AG09319 (cell line): ENCODE data around the gene CHD2.

Experiments used
- DNase-seq: peaks from one replicate; pipeline ENCODE4 v3.0.0-alpha.2; 2010; ENCODE audit warnings: low read depth; ENCODE audit errors: extremely low read depth
- TF ChIP-seq, protein P1 (sequence below): IDR thresholded peaks from 2 replicates; pipeline ENCODE4 v1.5.1; 2011; ENCODE audit warnings: low read depth, mild to moderate bottlenecking, inconsistent platforms, low read length, moderate library complexity

CHD2 gene

DNA sequence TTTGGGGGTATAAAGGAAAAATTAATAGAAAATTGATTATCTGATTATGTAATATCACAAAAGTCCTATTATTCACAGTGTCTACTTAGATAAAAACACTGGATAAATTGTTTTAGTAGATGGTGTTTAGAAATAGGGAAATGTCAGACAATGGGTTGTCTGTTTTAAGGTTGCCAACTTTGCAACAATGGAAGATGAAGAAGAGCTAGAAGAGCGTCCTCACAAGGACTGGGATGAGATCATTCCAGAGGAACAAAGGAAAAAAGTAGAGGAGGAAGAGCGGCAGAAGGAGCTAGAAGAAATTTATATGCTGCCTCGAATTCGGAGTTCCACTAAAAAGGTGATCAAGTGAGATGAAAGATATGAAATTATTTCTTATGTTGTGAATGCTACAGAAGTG, 84.0 kb downstream of the CHD2 start:
- DNase-seq = no peak
- TF ChIP-seq, protein P1, sequence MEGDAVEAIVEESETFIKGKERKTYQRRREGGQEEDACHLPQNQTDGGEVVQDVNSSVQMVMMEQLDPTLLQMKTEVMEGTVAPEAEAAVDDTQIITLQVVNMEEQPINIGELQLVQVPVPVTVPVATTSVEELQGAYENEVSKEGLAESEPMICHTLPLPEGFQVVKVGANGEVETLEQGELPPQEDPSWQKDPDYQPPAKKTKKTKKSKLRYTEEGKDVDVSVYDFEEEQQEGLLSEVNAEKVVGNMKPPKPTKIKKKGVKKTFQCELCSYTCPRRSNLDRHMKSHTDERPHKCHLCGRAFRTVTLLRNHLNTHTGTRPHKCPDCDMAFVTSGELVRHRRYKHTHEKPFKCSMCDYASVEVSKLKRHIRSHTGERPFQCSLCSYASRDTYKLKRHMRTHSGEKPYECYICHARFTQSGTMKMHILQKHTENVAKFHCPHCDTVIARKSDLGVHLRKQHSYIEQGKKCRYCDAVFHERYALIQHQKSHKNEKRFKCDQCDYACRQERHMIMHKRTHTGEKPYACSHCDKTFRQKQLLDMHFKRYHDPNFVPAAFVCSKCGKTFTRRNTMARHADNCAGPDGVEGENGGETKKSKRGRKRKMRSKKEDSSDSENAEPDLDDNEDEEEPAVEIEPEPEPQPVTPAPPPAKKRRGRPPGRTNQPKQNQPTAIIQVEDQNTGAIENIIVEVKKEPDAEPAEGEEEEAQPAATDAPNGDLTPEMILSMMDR = no peak

DNA sequence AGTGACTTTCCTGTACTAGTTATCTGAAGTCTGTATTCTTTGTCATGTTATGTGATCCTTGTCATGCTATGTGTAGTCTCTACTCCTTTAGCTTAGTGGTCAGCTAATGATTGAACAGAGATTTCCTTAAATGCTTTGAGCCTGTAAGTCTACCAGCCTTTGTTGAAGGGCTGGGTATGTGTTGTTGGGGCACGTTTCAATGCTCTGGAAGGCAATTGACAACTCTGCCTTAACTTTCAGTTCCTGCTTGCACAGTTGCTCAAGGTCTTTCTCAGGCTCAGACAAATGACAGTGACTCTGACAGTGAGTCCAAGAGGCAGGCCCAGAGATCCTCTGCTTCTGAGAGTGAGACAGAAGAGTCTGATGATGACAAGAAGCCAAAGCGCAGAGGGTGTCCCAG, 89.3 kb downstream of the CHD2 start:
- DNase-seq = no peak
- TF ChIP-seq, protein P1 = no peak

DNA sequence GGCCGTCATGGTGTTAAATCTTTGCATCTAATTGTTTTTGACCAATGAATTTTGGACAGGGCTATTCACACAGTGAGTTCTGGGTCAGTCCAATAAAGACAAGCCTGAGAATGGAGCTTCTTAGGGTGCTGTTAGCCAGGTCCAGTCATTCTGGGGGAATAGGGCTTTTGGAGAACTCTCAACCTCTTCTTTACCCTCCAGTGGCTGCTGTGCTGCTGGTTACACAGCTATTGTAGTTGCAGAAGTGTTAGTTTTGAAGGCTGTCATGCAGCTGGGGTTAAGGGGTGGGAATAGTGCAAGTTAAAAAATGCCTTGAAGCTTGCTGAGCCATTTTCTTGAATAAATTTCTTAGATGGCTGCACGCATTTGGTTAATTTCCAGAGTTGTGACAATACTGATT, 89.9 kb downstream of the CHD2 start:
- no peak for DNase-seq
- TF ChIP-seq, protein P1 = no peak

DNA sequence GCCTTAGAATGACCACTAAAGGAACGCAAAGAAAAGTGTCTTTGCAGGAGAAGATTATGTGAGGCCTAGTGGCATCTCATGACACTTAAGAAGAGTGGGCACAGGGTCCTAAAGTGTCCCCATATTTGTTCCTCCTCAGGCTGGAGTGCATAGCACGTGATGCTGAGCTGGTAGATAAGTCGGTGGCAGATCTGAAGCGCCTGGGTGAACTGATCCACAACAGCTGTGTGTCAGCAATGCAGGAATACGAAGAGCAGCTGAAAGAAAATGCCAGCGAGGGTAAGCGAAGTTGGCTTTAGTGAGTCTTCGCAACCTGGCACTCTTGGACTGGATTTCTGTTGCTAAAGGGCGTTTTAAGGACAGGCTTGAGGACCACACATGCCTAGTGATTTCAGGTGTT, 92.6 kb downstream of the CHD2 start:
- DNase-seq = no peak
- TF ChIP-seq, protein P1 = no peak

DNA sequence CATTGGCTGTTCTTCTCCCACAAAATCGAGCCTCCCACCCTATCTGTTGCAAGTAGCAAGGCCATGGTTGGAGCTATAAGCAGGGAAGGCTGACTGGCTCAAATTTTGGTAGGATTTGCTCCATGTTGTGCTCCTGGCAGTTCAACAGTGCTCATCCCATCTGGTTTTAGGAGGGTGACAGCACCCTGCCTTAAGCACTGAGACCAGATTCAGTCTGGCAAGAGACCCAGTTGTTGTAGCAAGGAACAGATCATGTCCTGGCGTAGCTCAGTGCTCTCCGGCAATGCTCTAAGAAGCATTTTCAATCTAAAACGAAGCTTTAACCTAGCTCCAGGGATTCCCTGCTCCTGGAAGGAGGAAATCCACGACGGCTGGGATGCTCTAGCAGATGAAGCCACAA, 97.7 kb downstream of the CHD2 start:
- DNase-seq = no peak
- TF ChIP-seq, protein P1 = no peak

DNA sequence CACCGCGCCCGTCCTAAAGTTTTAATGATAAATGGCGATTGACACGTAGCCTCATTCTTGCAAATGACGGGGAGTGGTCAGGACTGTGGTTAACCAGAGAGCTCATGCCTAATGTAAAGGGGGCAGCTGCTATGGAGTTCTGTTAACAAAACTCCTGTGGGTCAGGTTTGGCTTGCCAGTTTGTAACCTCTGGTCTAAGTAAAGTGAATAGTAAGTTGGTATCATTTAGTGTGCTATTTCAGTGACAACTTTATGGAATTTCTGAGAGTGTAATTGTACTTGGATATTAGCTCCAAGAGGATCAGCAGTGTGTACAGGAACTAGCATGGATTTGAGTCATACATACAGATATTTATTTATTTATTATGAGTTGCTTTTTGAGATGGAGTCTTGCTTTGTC, 101.0 kb downstream of the CHD2 start:
- no peak for DNase-seq
- TF ChIP-seq, protein P1 = no peak

DNA sequence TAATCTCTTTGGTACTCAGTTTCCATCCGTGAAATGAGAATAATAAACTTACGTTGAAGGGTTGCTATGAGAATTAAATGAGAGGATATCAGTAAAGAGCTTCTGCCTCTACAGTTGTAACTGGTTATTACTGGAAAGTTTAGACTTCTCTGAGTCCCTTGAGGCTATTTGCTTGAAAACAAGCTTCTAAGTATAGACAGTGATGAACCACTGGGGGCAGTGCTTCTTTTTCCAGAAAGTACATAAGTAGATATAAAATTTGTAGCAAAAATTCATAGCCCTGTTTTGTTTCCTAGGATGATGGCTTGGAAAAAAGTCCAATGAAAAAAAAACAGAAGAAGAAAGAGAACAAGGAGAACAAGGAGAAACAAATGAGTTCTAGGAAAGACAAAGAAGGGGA, 101.8 kb downstream of the CHD2 start:
- DNase-seq = no peak
- TF ChIP-seq, protein P1 = no peak
